ENCODE measurements around the gene GPR179. TPM values are rescaled to one million over a fixed set of nuclear protein-coding genes. Genes with fewer than 3 reads are reported as not detected.
"Not testable (repeated sequence)": the region's sequence is repeated elsewhere in the genome, so short reads cannot be mapped to it uniquely, and the experiment has no call there.

Gene GPR179
- polyA plus RNA-seq, 1 donor (not counting 4 experiments of a cell fraction or from before 2014, with no cell fraction given): 0.01 TPM

GRCh38 chr17:38288217-38288827 is 55.4 kb downstream of the GPR179 start:
- H3K36me3 ChIP-seq (ENCODE audit: control insufficient read depth in 2 of 2, extremely low read depth in 1 of 2, insufficient read depth in 2 of 2, low read length in 2 of 2); H3K4me3 ChIP-seq (ENCODE audit: control insufficient read depth in 2 of 3, extremely low read depth in 1 of 3, insufficient read depth in 2 of 3, low read depth in 1 of 3, low read length in 3 of 3); H3K79me2 ChIP-seq (ENCODE audit: control insufficient read depth, insufficient read depth, low read length); H3K4me1 ChIP-seq (ENCODE audit: control insufficient read depth, extremely low read depth, insufficient read depth, low read length); H3K27me3 ChIP-seq (ENCODE audit: control insufficient read depth, extremely low read depth, insufficient read depth, low read length); dilution Hi-C loops (cut with MboI; ENCODE audit: extremely low pct_ligation_motif_present, low sequenced_read_pairs); H3K9me3 ChIP-seq (ENCODE audit: control insufficient read depth, low read depth, low read length); H3K9ac ChIP-seq (ENCODE audit: control insufficient read depth, extremely low read depth, insufficient read depth, low read length); H3K4me2 ChIP-seq (ENCODE audit: control insufficient read depth, extremely low read depth, insufficient read depth, low read depth, low read length); H4K20me1 ChIP-seq (ENCODE audit: control insufficient read depth, extremely low read depth, insufficient read depth, low read length); FAIRE-seq; H3K27ac ChIP-seq (ENCODE audit: control insufficient read depth, insufficient read depth, low read length); DNase-seq (ENCODE audit: low read depth, low spot score); H2AFZ ChIP-seq (ENCODE audit: control insufficient read depth, low read length); H3K9me1 ChIP-seq (ENCODE audit: control insufficient read depth, extremely low read depth, insufficient read depth, low read length): not testable (repeated sequence)
- peak in 2 of 3 experiments; percentile 12 to 30 for TF ChIP-seq CTCF (optimal IDR thresholded peaks at IDR 0.05 in 1 of 3, IDR thresholded peaks at IDR 0.05 in 1 of 3, conservative IDR thresholded peaks at IDR 0.05 in 1 of 3; ENCODE audit: extremely low read depth in 1 of 3, insufficient read depth in 2 of 3, low read length in 3 of 3)

GRCh38 chr17:38286501-38287091 is 57.2 kb downstream of the GPR179 start:
- DNase-seq (ENCODE audit: low read depth, low spot score); H3K27me3 ChIP-seq (ENCODE audit: control insufficient read depth, extremely low read depth, insufficient read depth, low read length); H3K9ac ChIP-seq (ENCODE audit: control insufficient read depth, extremely low read depth, insufficient read depth, low read length); H3K9me1 ChIP-seq (ENCODE audit: control insufficient read depth, extremely low read depth, insufficient read depth, low read length); FAIRE-seq; dilution Hi-C loops (cut with MboI; ENCODE audit: extremely low pct_ligation_motif_present, low sequenced_read_pairs); H3K4me3 ChIP-seq (ENCODE audit: control insufficient read depth in 2 of 3, extremely low read depth in 1 of 3, insufficient read depth in 2 of 3, low read depth in 1 of 3, low read length in 3 of 3); H4K20me1 ChIP-seq (ENCODE audit: control insufficient read depth, extremely low read depth, insufficient read depth, low read length); H2AFZ ChIP-seq (ENCODE audit: control insufficient read depth, low read length); H3K36me3 ChIP-seq (ENCODE audit: control insufficient read depth in 2 of 2, extremely low read depth in 1 of 2, insufficient read depth in 2 of 2, low read length in 2 of 2); H3K79me2 ChIP-seq (ENCODE audit: control insufficient read depth, insufficient read depth, low read length); H3K9me3 ChIP-seq (ENCODE audit: control insufficient read depth, low read depth, low read length); H3K4me1 ChIP-seq (ENCODE audit: control insufficient read depth, extremely low read depth, insufficient read depth, low read length): not testable (repeated sequence)
- peak overlapping the region; percentile 17 for H3K4me2 ChIP-seq (ENCODE audit: control insufficient read depth, extremely low read depth, insufficient read depth, low read depth, low read length)
- peak overlapping the region; percentile 13 for H3K27ac ChIP-seq (ENCODE audit: control insufficient read depth, insufficient read depth, low read length)

GRCh38 chr17:38285994-38286393 is 57.8 kb downstream of the GPR179 start:
- H3K36me3 ChIP-seq (ENCODE audit: control insufficient read depth in 2 of 2, extremely low read depth in 1 of 2, insufficient read depth in 2 of 2, low read length in 2 of 2); H3K9ac ChIP-seq (ENCODE audit: control insufficient read depth, extremely low read depth, insufficient read depth, low read length); H3K9me3 ChIP-seq (ENCODE audit: control insufficient read depth, low read depth, low read length); DNase-seq (ENCODE audit: low read depth, low spot score); H3K4me3 ChIP-seq (ENCODE audit: control insufficient read depth in 2 of 3, extremely low read depth in 1 of 3, insufficient read depth in 2 of 3, low read depth in 1 of 3, low read length in 3 of 3); H3K79me2 ChIP-seq (ENCODE audit: control insufficient read depth, insufficient read depth, low read length); H4K20me1 ChIP-seq (ENCODE audit: control insufficient read depth, extremely low read depth, insufficient read depth, low read length); dilution Hi-C loops (cut with MboI; ENCODE audit: extremely low pct_ligation_motif_present, low sequenced_read_pairs); H2AFZ ChIP-seq (ENCODE audit: control insufficient read depth, low read length); H3K4me1 ChIP-seq (ENCODE audit: control insufficient read depth, extremely low read depth, insufficient read depth, low read length); H3K27me3 ChIP-seq (ENCODE audit: control insufficient read depth, extremely low read depth, insufficient read depth, low read length); H3K27ac ChIP-seq (ENCODE audit: control insufficient read depth, insufficient read depth, low read length); FAIRE-seq; H3K4me2 ChIP-seq (ENCODE audit: control insufficient read depth, extremely low read depth, insufficient read depth, low read depth, low read length); H3K9me1 ChIP-seq (ENCODE audit: control insufficient read depth, extremely low read depth, insufficient read depth, low read length): not testable (repeated sequence)

Other genes with a start within 250 kb of the GPR179 start
- not detected in 3 replicates for gene TBC1D3E, start 216.0 kb downstream of the GPR179 start, polyA plus RNA-seq
- gene TBC1D3, start 151.4 kb downstream of the GPR179 start, polyA plus RNA-seq: 0.05 TPM in 1 of 3 replicates, not detected in the others
- 47.4 to 64.9 TPM (median 53.3 TPM) in 3 replicates for gene MRPL45, start 46.8 kb downstream of the GPR179 start, polyA plus RNA-seq
- 7.5 to 9.2 TPM (median 7.9 TPM) in 3 replicates for gene SOCS7, start 7.9 kb upstream of the GPR179 start, polyA plus RNA-seq
- 6.0 to 12.3 TPM (median 6.1 TPM) in 3 replicates for gene ARHGAP23, start 84.5 kb upstream of the GPR179 start, polyA plus RNA-seq